Calu3 (cell line): ENCODE results near the gene MICB. TPM values are rescaled to one million over a fixed set of nuclear protein-coding genes. Genes with fewer than 3 reads are reported as not detected.
A peak's percentile ranks its signal among the peaks of the same experiment; 100 is the strongest.

Source experiments
- BruUV-seq: library from RNA; stranded (reverse); fragments of 400-500 nt; replicated peaks from 2 replicates; lab custom pipeline; 2021; lab: Mats Ljungman, UMichigan
- CTCF ChIA-PET: fragments of 300-600 bp; sonication (Branson Sonifier 250); formaldehyde crosslinking; loops from one replicate; lab custom pipeline; 2022; ENCODE audit warnings: antibody characterized with exemption; lab: Charles Lee
- DNase-seq: peaks from one replicate; pipeline ENCODE4 v3.0.0; 2022
- H3K27ac Mint-ChIP-seq: one replicate; pipeline ENCODE4 v1.8.0; 2022; ENCODE audit warnings: mixed read lengths; ENCODE audit not compliant: unreplicated experiment
- H3K27me3 Mint-ChIP-seq: one replicate; pipeline ENCODE4 v1.8.0; 2022; ENCODE audit warnings: mixed read lengths; ENCODE audit not compliant: unreplicated experiment
- H3K36me3 Mint-ChIP-seq: one replicate; pipeline ENCODE4 v1.8.0; 2022; ENCODE audit warnings: mild to moderate bottlenecking, moderate library complexity, mixed read lengths; ENCODE audit not compliant: insufficient read depth, unreplicated experiment
- H3K4me1 Mint-ChIP-seq: one replicate; pipeline ENCODE4 v1.8.0; 2022; ENCODE audit warnings: mild to moderate bottlenecking, low read depth, mixed read lengths; ENCODE audit not compliant: unreplicated experiment
- H3K4me3 Mint-ChIP-seq: one replicate; pipeline ENCODE4 v1.8.0; 2022; ENCODE audit warnings: mild to moderate bottlenecking, low read depth, moderate library complexity, mixed read lengths; ENCODE audit not compliant: unreplicated experiment
- H3K9me3 Mint-ChIP-seq: one replicate; pipeline ENCODE4 v1.8.0; 2022; ENCODE audit warnings: low read depth, mixed read lengths; ENCODE audit not compliant: unreplicated experiment
- CTCF ChIP-seq: fragments of 200-600 bp; IDR thresholded peaks from one replicate; pipeline ENCODE4 v1.8.0; 2022; ENCODE audit warnings: antibody characterized with exemption; ENCODE audit not compliant: unreplicated experiment
- intact Hi-C: fragments of 100-400 bp; cut with micrococcal nuclease; formaldehyde crosslinking; loops from one replicate; pipeline ENCODE4 v1.10.0; 2022; ENCODE audit not compliant: unreplicated experiment
- total RNA-seq: library from RNA; stranded (reverse); gene quantifications from 2 replicates; pipeline ENCODE4 v1.2.3, GENCODE V29; 2022

MICB gene
- total RNA-seq, 1 experiment from 2014 or later: 64.3 TPM

GRCh38 chr6:31541658-31542521 is 43.9 kb downstream of the MICB start, which contains the start of gene DDX39B:
Gene DDX39B (minus strand): TSS chr6:31542003. CDS start chr6:31540532, 1,471 bp downstream.
- CTCF ChIA-PET: interaction anchor here (1.0 to 3.3 kb wide), 12 partner anchors 13 to 196 kb away, joined by 3 to 16 read pairs (median 7); partner anchors contain the start of genes C6orf47, MCCD1 and MICB
- Mint-ChIP-seq H3K9me3 (no peaks in the 10 kb centered on the region), H3K4me3 (peak within 1 kb of the TSS; percentile 70), H3K36me3 (peaks cover 65% of the 10 kb centered on the region), H3K4me1 (peaks cover 36% of the 10 kb centered on the region), H3K27me3 (no peaks in the 10 kb centered on the region), H3K27ac (peak within 1 kb of the TSS; percentile 88)
- intact Hi-C loops: loop anchor here (1.0 kb wide), 1 partner anchor 49 kb away; no protein-coding TSS in a partner anchor
- peak; percentile 98 for DNase-seq
- TF ChIP-seq CTCF: peak; percentile 7
- no TSS peak for BruUV-seq

- no TSS peak for BruUV-seq
- Mint-ChIP-seq H3K4me1 (peaks cover 38% of the 10 kb centered on the region), H3K27ac (no peak overlapping the region), H3K36me3 (peaks cover 63% of the 10 kb centered on the region), H3K4me3 (no peak overlapping the region), H3K27me3 (no peaks in the 10 kb centered on the region), H3K9me3 (no peaks in the 10 kb centered on the region)
- TF ChIP-seq CTCF: no peak
- CTCF ChIA-PET: no interaction called here
- no peak for DNase-seq
- intact Hi-C loops: no loop called here
These were observed 45.7 kb downstream of the MICB start for GRCh38 chr6:31543639-31544038.

GRCh38 chr6:31544676-31545075 is 46.7 kb downstream of the MICB start:
- no peak for DNase-seq
- intact Hi-C loops: loop anchor here (5.0 kb wide), 1 partner anchor 142 kb away; the partner anchor contains the start of gene MICA
- BruUV-seq: no TSS peak
- TF ChIP-seq CTCF: no peak
- Mint-ChIP-seq H3K9me3 (no peaks in the 10 kb centered on the region), H3K4me3 (no peak overlapping the region), H3K4me1 (peaks cover 27% of the 10 kb centered on the region), H3K36me3 (peaks cover 60% of the 10 kb centered on the region), H3K27me3 (no peaks in the 10 kb centered on the region), H3K27ac (no peak overlapping the region)
- CTCF ChIA-PET: interaction anchor here (3.4 kb wide), 1 partner anchor 53 kb away, joined by 54 read pairs; no protein-coding TSS in a partner anchor

GRCh38 chr6:31545291-31545690 is 47.3 kb downstream of the MICB start:
- no peaks in the 10 kb centered on the region for H3K9me3 Mint-ChIP-seq
- no peak overlapping the region for H3K4me3 Mint-ChIP-seq
- H3K27me3 Mint-ChIP-seq: no peaks in the 10 kb centered on the region
- intact Hi-C loops: loop anchor here (5.0 kb wide), 1 partner anchor 143 kb away; the partner anchor contains the start of gene MICA
- TF ChIP-seq CTCF: no peak
- no TSS peak for BruUV-seq
- H3K27ac Mint-ChIP-seq: no peak overlapping the region
- CTCF ChIA-PET: interaction anchor here (1.1 to 3.4 kb wide), 2 partner anchors 53 to 57 kb away, joined by 9 to 54 read pairs; no protein-coding TSS in a partner anchor
- peaks cover 57% of the 10 kb centered on the region for H3K36me3 Mint-ChIP-seq
- peaks cover 21% of the 10 kb centered on the region for H3K4me1 Mint-ChIP-seq
- no peak for DNase-seq
